IMR-90 (cell line): Measurements from ENCODE around the gene NDUFAF5. TPM values are rescaled to one million over a fixed set of nuclear protein-coding genes. Genes with fewer than 3 reads are reported as not detected.
A peak's percentile ranks its signal among the peaks of the same experiment; 100 is the strongest.
"Not testable (repeated sequence)": the region's sequence is repeated elsewhere in the genome, so short reads cannot be mapped to it uniquely, and the experiment has no call there.

ENCODE experiments used
- ATAC-seq: fragments of 200-7000 bp; cut with Tn5 transposase; 2 replicates; pipeline ENCODE4 v1.9.1; 2020; ENCODE audit warnings: low read depth, mild to moderate bottlenecking, moderate library complexity
- BruUV-seq: library from RNA; stranded (reverse); fragments of 400-500 nt; replicated peaks from 2 replicates; lab custom pipeline; 2021; lab: Mats Ljungman, UMichigan
- CTCF ChIA-PET: fragments of 300-600 bp; formaldehyde crosslinking; extraction: SDS; loops from one replicate; lab custom pipeline; 2021; ENCODE audit warnings: antibody characterized with exemption; lab: Yijun Ruan, JAX
- POLR2A ChIA-PET: fragments of 300-600 bp; sonication (Branson Sonifier 250); formaldehyde crosslinking; loops from one replicate; lab custom pipeline; 2022; ENCODE audit warnings: antibody characterized with exemption; ENCODE audit not compliant: unreplicated experiment; lab: Charles Lee
- DNase-seq: peaks from one replicate; pipeline ENCODE4 v3.0.0; 2013
- H2AFZ ChIP-seq: replicated peaks from 2 replicates; pipeline ENCODE3; 2013; ENCODE audit warnings: low read length, mild to moderate bottlenecking; ENCODE audit not compliant: poor library complexity
- H2AK5ac ChIP-seq: 2 replicates; pipeline ENCODE4 v1.6.1; 2013; ENCODE audit warnings: low read depth, low read length, inconsistent platforms
- H2AK9ac ChIP-seq: replicated peaks from 2 replicates; pipeline ENCODE3; 2013; ENCODE audit warnings: mild to moderate bottlenecking, low read depth, low read length, moderate library complexity; ENCODE audit not compliant: poor library complexity
- H2BK120ac ChIP-seq: 2 replicates; pipeline ENCODE4 v1.6.1; 2013; ENCODE audit warnings: low read depth, low read length, inconsistent platforms
- H2BK15ac ChIP-seq: 3 replicates; pipeline ENCODE4 v1.6.1; 2013; ENCODE audit warnings: low read depth, low read length, inconsistent platforms
- H2BK20ac ChIP-seq: 2 replicates; pipeline ENCODE4 v1.6.1; 2013; ENCODE audit warnings: low read depth, mild to moderate bottlenecking, inconsistent platforms, low read length, moderate library complexity
- H2BK5ac ChIP-seq: 2 replicates; pipeline ENCODE4 v1.6.1; 2013; ENCODE audit warnings: mild to moderate bottlenecking, low read depth, low read length, inconsistent platforms; ENCODE audit not compliant: poor library complexity, severe bottlenecking
- H3K14ac ChIP-seq: replicated peaks from 2 replicates; pipeline ENCODE4 v1.6.1; 2013; ENCODE audit warnings: low read depth, low read length, inconsistent platforms
- H3K18ac ChIP-seq: 2 replicates; pipeline ENCODE4 v1.6.1; 2013; ENCODE audit warnings: low read depth, low read length, control low read depth
- H3K23ac ChIP-seq: 2 replicates; pipeline ENCODE4 v1.6.1; 2013; ENCODE audit warnings: low read depth, low read length, inconsistent platforms
- H3K27ac ChIP-seq: 2 replicates; pipeline ENCODE4 v1.5.1; 2013; ENCODE audit warnings: mild to moderate bottlenecking, control low read depth, low read length; ENCODE audit not compliant: insufficient read depth
- H3K27me3 ChIP-seq: 2 replicates; pipeline ENCODE4 v1.6.1; 2013; ENCODE audit warnings: low read length; ENCODE audit not compliant: control insufficient read depth, insufficient read depth
- H3K36me3 ChIP-seq: 2 replicates; pipeline ENCODE4 v1.6.1; 2013; ENCODE audit warnings: low read length, mixed read lengths; ENCODE audit not compliant: control insufficient read depth, insufficient read depth
- H3K4ac ChIP-seq: 2 replicates; pipeline ENCODE4 v1.6.1; 2013; ENCODE audit warnings: low read depth, low read length, inconsistent platforms
- H3K4me1 ChIP-seq: 2 replicates; pipeline ENCODE4 v1.6.1; 2013; ENCODE audit warnings: low read length, mixed read lengths; ENCODE audit not compliant: control insufficient read depth, insufficient read depth
- H3K4me2 ChIP-seq: 2 replicates; pipeline ENCODE4 v1.6.1; 2013; ENCODE audit warnings: low read depth, mild to moderate bottlenecking, control low read depth, low read length, moderate library complexity
- H3K4me3 ChIP-seq: 2 replicates; pipeline ENCODE4 v1.5.1; 2013; ENCODE audit warnings: low read depth, mild to moderate bottlenecking, control low read depth, low read length, moderate library complexity; ENCODE audit not compliant: insufficient read depth
- H3K56ac ChIP-seq: 2 replicates; pipeline ENCODE4 v1.6.1; 2013; ENCODE audit warnings: low read length, inconsistent platforms; ENCODE audit not compliant: insufficient read depth; ENCODE audit errors: extremely low read depth
- H3K79me1 ChIP-seq, 2 experiments: 2 replicates each; pipeline ENCODE4 v1.6.1; 2013; ENCODE audit warnings: low read length in 2 of 2, inconsistent platforms in 1 of 2, low read depth in 1 of 2
- H3K9ac ChIP-seq: 2 replicates; pipeline ENCODE4 v1.6.1; 2013; ENCODE audit warnings: low read depth, low read length, control low read depth
- H3K9me1 ChIP-seq: 2 replicates; pipeline ENCODE4 v1.6.1; 2013; ENCODE audit warnings: low read length, inconsistent platforms; ENCODE audit not compliant: insufficient read depth
- H3K9me3 ChIP-seq: 2 replicates; pipeline ENCODE4 v1.6.1; 2013; ENCODE audit warnings: low read length; ENCODE audit not compliant: control insufficient read depth, insufficient read depth
- H4K20me1 ChIP-seq: 2 replicates; pipeline ENCODE4 v1.6.1; 2013; ENCODE audit warnings: low read length, inconsistent platforms; ENCODE audit not compliant: insufficient read depth
- H4K5ac ChIP-seq: 2 replicates; pipeline ENCODE4 v1.6.1; 2013; ENCODE audit warnings: mild to moderate bottlenecking, low read depth, low read length, control low read depth
- H4K8ac ChIP-seq, 2 experiments: 2 replicates each; pipeline ENCODE4 v1.6.1; 2013; ENCODE audit warnings: low read depth in 2 of 2, low read length in 2 of 2, control low read depth in 1 of 2, inconsistent platforms in 1 of 2
- H4K91ac ChIP-seq: 2 replicates; pipeline ENCODE4 v1.6.1; 2013; ENCODE audit warnings: low read depth, low read length, inconsistent platforms; ENCODE audit not compliant: insufficient read depth
- CEBPB ChIP-seq: IDR thresholded peaks from 2 replicates; pipeline ENCODE4 v1.6.1; 2012; ENCODE audit warnings: low read depth, low read length, improper control_type of control experiment
- MAFK ChIP-seq: IDR thresholded peaks from 2 replicates; pipeline ENCODE4 v1.6.1; 2012; ENCODE audit warnings: low read depth, low read length, improper control_type of control experiment
- WGBS, 2 experiments: methylation state at CpG; one replicate each; pipeline versions ENCODE4 v1.1.5 to v1.1.7; 2013; ENCODE audit warnings: missing lambda C conversion rate in 2 of 2; ENCODE audit not compliant: insufficient read length in 1 of 2; ENCODE audit errors: extremely low coverage in 2 of 2; 5-methylcytosine and 5-hydroxymethylcytosine counted together
- dilution Hi-C: fragments of 300-500 bp; cut with HindIII; formaldehyde crosslinking; loops from one replicate; pipeline ENCODE4 v1.14.3; 2018; ENCODE audit warnings: low sequenced_read_pairs; ENCODE audit not compliant: unreplicated experiment
- in situ Hi-C: fragments of 300-500 bp; cut with MboI; formaldehyde crosslinking; loops from 3 replicates; pipeline ENCODE4 v1.14.3; 2019; ENCODE audit warnings: low sequenced_read_pairs, inconsistent platforms, mixed read lengths
- intact Hi-C: fragments of 100-400 bp; cut with micrococcal nuclease; formaldehyde crosslinking; loops from 2 replicates; pipeline ENCODE4 v1.10.0; 2022
- polyA plus RNA-seq, 3 experiments: library from polyadenylated mRNA; depleted of rRNA; stranded (reverse); fragments of >200 nt; gene quantifications; 2 replicates each; pipeline ENCODE4 v1.2.3, GENCODE V29; 2012; ENCODE audit warnings: low replicate concordance in 1 of 3
- total RNA-seq: library from RNA; depleted of rRNA; stranded (reverse); fragments of >200 nt; gene quantifications from 2 replicates; pipeline ENCODE4 v1.2.3, GENCODE V29; 2012

The NDUFAF5 gene
- total and polyA plus RNA-seq, 2 of the 4 experiments (the other 2 are of a cell fraction) = 6.8 to 12.3 TPM

DNA sequence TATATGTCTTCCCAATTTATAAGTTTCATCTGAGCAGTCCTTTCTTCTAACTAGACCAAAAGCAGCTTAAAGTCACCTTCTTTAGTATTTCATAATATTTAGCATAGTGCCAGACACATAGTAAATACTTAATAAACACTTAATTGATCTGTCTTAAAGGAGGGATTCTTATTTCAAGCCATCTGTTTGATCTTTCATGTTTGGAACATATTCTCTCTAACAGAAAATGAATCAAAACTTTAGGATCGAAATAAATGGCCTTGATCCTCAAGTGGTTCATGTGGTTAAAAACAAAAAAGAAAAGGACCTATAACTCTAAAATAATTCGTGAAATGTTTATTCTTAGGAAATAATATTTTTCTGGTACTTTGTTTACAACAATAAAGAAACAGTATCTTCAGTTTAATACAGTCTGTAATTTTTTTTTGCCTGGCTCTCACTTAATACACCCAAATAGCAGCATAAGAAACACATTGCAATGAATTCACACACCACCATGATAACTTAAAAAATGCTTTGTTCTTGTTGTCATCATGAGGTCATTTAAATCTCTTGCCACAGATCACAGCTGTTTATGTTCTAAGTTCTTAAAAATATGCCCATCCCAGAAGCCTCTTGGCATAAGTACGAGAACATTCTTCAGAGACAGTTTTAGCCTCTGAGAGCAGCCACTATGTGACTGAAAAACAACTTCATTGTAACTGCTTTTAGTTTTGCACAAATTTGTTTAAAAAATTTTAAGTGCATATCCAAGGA, 48.2 kb upstream of the NDUFAF5 start:
- intact Hi-C loops (no loop called here), dilution Hi-C loops (no loop called here), in situ Hi-C loops (no loop called here)
- no peak overlapping the region for H2AK5ac ChIP-seq
- no CpG with 5 or more reads among the region's 3 CpGs for WGBS, 2 experiments
- H3K27me3 ChIP-seq = no peaks in the 10 kb centered on the region
- no peaks in the 10 kb centered on the region for H4K20me1 ChIP-seq
- 0 out of 2 replicates have a peak, but pooled peaks cover 3% of the 10 kb centered on the region for H3K9me1 ChIP-seq
- H2AK9ac ChIP-seq = no peak overlapping the region
- no peak overlapping the region for H4K5ac ChIP-seq
- peaks cover 3% of the 10 kb centered on the region; the same call in 1 of the 2 replicates for H3K9me3 ChIP-seq
- H3K9ac ChIP-seq = no peak overlapping the region
- TF ChIP-seq MAFK (no peak), CEBPB (peak; percentile 56; the same call in 1 of the 2 replicates)
- H4K8ac ChIP-seq = no peak overlapping the region
- H2BK15ac ChIP-seq = no peak overlapping the region
- H4K91ac ChIP-seq = no peak overlapping the region
- CTCF ChIA-PET = no interaction called here
- no peak overlapping the region for H3K18ac ChIP-seq
- POLR2A ChIA-PET = no interaction called here
- no peak overlapping the region for H3K4me3 ChIP-seq
- H3K4ac ChIP-seq = no peak overlapping the region
- H2BK5ac ChIP-seq = peak overlapping the region; percentile 34
- H3K23ac ChIP-seq = no peak overlapping the region
- H3K4me2 ChIP-seq = no peak overlapping the region
- peak overlapping the region; percentile 45; the same call in 1 of the 2 replicates for H3K27ac ChIP-seq
- no peak overlapping the region for H3K56ac ChIP-seq
- H3K14ac ChIP-seq = no peak overlapping the region
- ATAC-seq (peak; percentile 79), DNase-seq (peak; percentile 81)
- BruUV-seq = no TSS peak
- H3K79me1 ChIP-seq = peaks cover 0 to 3% of the 10 kb centered on the region in 2 experiments; a peak in 2 of 4 replicates
- H2AFZ ChIP-seq = no peak overlapping the region
- peaks cover 3% of the 10 kb centered on the region; the same call in 1 of the 2 replicates for H3K4me1 ChIP-seq
- H2BK20ac ChIP-seq = no peak overlapping the region
- H2BK120ac ChIP-seq = no peak overlapping the region
- peaks cover 16% of the 10 kb centered on the region for H3K36me3 ChIP-seq

DNA sequence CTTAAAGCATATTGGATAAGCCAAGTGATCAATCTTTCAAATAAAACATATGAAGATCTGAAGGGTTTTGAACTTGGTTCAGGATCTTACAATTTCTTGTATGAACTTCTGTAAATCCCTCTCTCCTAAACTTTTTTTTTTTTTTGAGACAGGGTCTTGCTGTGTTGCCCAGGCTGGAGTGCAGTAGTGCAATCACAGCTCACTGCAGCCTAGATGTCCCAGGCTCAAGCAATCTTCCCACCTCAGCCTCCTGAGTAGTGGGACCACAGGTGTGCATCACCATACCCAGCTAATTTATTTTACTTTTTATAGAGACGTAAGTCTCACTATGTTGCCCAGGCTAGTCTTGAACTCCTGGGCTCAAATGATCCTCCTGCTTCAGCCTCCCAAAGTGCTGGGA, 46.6 kb upstream of the NDUFAF5 start:
- H3K4ac ChIP-seq, ATAC-seq, H2BK5ac ChIP-seq, H2BK120ac ChIP-seq, H2BK15ac ChIP-seq, H3K23ac ChIP-seq, H3K4me1 ChIP-seq, H4K91ac ChIP-seq, H3K9me1 ChIP-seq, BruUV-seq, H3K4me2 ChIP-seq, H2BK20ac ChIP-seq, H4K20me1 ChIP-seq, H3K4me3 ChIP-seq, H3K14ac ChIP-seq, H4K8ac ChIP-seq, H3K79me1 ChIP-seq, H2AK9ac ChIP-seq, H2AK5ac ChIP-seq, H3K27ac ChIP-seq, H4K5ac ChIP-seq, H3K27me3 ChIP-seq, CTCF ChIA-PET, H2AFZ ChIP-seq, intact Hi-C loops, H3K9me3 ChIP-seq, H3K9ac ChIP-seq, DNase-seq, H3K18ac ChIP-seq, POLR2A ChIA-PET, dilution Hi-C loops, H3K56ac ChIP-seq, in situ Hi-C loops: not testable (repeated sequence)
- no CpG with 5 or more reads among the region's 1 CpG for WGBS, 2 experiments
- peaks cover 12% of the 10 kb centered on the region for H3K36me3 ChIP-seq
